GM13976 (cell line): ENCODE results near the gene MAP2K3.

Experiments used
- DNase-seq: peaks from one replicate; pipeline ENCODE4 v3.0.0; 2012; ENCODE audit warnings: low spot score
- in situ Hi-C: fragments of 300-500 bp; cut with MboI; formaldehyde crosslinking; loops from one replicate; pipeline ENCODE4 v1.12.0; 2022; ENCODE audit warnings: low sequenced_read_pairs, mixed read lengths, inconsistent platforms; ENCODE audit not compliant: unreplicated experiment
- TF ChIP-seq, protein P1 (sequence below): IDR thresholded peaks from 2 replicates; pipeline ENCODE4 v1.5.1; 2012; ENCODE audit warnings: borderline replicate concordance, mild to moderate bottlenecking; ENCODE audit not compliant: insufficient read depth; ENCODE audit errors: extremely low read depth, missing control alignments, control extremely low read depth

The MAP2K3 gene

DNA sequence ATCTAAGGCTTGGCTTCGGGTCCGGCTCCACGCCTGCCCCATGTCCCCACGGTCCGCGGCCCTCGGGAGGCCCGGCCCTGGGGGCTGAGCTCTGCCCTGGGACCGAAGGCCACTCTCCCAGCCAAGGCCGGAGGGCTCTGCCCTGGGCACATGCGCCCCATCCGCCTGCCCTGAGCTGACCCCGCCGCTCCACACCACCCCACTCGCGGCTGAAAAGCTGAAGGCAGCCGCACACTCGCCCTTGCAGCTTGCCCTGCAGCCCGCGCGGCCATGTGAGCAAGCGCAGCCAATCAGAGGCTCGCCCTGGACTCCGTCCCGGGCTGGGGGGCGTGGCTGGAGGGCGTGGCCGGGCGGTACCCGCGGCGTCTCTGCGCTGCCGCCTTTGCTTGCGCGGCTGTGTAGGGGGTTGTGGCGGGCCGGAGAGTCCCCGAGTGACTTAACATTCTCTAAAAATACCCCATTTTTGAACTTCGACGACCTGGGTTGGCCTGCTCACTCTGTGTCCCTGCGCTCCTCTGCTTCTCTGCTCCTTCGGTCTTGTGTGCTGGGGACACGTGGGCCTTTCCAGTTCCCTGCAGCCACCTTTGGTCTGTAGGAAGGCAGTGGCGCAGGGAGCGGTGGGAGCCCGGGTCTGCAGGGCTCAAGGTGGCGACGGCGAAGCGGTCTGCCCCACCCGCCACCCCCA, 8.8 kb upstream of the MAP2K3 start:
- TF ChIP-seq, protein P1, sequence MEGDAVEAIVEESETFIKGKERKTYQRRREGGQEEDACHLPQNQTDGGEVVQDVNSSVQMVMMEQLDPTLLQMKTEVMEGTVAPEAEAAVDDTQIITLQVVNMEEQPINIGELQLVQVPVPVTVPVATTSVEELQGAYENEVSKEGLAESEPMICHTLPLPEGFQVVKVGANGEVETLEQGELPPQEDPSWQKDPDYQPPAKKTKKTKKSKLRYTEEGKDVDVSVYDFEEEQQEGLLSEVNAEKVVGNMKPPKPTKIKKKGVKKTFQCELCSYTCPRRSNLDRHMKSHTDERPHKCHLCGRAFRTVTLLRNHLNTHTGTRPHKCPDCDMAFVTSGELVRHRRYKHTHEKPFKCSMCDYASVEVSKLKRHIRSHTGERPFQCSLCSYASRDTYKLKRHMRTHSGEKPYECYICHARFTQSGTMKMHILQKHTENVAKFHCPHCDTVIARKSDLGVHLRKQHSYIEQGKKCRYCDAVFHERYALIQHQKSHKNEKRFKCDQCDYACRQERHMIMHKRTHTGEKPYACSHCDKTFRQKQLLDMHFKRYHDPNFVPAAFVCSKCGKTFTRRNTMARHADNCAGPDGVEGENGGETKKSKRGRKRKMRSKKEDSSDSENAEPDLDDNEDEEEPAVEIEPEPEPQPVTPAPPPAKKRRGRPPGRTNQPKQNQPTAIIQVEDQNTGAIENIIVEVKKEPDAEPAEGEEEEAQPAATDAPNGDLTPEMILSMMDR: no peak
- DNase-seq: peak; percentile 98
- in situ Hi-C loops: loop anchor here (25.0 kb wide), 2 partner anchors 162 to 237 kb away; no protein-coding TSS in a partner anchor

DNA sequence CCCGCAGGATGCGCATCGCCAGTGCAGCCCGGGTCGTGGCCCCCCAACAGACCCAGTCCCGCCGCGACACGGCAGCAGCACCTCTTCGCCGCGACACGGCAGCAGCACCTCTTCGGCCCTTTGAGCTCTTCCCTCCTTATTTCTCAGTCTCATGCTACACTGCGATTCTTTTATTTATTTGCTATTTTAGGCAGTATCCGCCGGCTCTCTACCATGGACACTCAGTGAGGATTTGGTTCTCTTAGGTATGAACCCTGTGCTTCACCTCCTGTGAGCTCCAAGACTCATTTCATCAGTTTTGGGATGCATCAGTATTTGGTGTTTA, 8.3 kb upstream of the MAP2K3 start:
- TF ChIP-seq, protein P1: no peak
- in situ Hi-C loops: loop anchor here (25.0 kb wide), 2 partner anchors 161 to 236 kb away; no protein-coding TSS in a partner anchor

DNA sequence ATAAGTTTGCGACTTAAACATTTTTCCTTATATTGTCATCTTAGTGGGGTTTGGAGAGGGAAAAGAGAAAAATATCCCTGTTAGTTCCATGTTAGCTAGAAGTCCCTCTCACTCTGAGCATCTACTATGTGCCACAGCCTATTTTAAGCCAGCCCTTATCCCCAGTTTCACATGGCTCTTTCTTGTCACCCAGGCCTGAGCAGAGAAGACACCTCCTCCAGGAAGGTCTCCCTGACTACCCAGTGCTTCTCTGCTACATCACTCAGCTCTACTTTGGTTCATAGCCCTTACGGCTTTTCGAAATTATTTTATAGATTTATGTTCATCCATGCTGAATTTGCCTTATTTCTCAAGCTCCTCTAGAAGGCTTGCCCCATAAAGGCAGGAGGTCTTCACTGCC, 7.2 kb upstream of the MAP2K3 start:
- no peak for DNase-seq
- in situ Hi-C loops: loop anchor here (25.0 kb wide), 2 partner anchors 160 to 235 kb away; no protein-coding TSS in a partner anchor
- TF ChIP-seq, protein P1: no peak

More for the DNA sequence above, 8.3 kb upstream of the MAP2K3 start:
- no peak for DNase-seq

DNA sequence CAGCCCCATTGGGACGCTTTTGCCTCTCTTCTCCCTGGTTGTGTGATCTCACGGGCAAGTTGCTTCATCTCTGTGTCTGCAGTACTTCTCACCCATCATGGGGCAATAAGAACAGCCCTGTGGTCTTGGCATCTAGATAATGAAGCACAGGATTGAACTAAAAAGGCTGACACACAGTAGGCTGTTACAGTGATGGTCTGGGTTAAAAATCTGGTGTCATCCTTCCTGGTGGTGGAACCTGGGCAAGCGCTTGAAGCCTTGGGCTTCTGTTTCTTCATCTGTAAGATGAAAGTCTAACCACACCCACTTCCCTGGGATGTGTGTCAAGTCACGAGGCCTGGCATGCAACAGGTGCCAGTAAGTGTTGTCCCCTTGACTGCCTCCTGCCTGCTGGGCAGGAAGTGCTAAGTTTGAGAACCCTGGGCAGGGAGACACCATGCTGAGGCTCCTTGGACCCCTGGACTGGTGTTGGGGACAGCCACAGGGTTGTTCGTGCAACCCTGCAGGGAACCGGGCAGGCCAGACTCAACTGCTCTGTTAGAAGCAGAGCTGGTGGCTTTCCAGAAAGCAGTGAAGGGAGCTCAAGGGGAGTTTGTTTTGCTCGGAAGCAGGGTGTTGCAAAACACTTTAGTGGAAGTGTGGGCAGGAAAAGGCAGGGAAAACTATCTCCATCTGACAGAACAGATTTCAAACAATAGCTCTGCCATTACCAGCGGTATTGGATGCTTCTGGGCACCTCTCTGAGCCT, 5.9 kb upstream of the MAP2K3 start:
- TF ChIP-seq, protein P1: no peak
- DNase-seq: no peak
- in situ Hi-C loops: loop anchor here (25.0 kb wide), 2 partner anchors 159 to 234 kb away; no protein-coding TSS in a partner anchor

DNA sequence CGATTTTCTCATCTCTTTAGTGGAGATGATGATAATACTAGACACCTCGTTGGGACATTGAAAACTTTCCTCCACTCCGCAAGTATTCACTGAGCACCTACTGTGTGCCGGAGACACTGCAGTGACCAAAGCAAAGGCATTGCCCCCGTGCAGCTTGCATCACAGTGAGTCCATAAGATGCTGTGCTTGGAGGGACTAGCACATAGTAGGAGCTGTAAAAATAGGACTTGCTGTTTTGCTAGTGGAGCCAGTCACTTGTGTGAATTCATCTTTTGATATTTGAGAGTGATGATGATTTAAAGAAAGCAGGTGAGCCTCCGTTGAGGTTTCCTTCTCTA, 5.3 kb upstream of the MAP2K3 start:
- TF ChIP-seq, protein P1: no peak
- DNase-seq: no peak
- in situ Hi-C loops: loop anchor here (25.0 kb wide), 2 partner anchors 158 to 233 kb away; no protein-coding TSS in a partner anchor

DNA sequence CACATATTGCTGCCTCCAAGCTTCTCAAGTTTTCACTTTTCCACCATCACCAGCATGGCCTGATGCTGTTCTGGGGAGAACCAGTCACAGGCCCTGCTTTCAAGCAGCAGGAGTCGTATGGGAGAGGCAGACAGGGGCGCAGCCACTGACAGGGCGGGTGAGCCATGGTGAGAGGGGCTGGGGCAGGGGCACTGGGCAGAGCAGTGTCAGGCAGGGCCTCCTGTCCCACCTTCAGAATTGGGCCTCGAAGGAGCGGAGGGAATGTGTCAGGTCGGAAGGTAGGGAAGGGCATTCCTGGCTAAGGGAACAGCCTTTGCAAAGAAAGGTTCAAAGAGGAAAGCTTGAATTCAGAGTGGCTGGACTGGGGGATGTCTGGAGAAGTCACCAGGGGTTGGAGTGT, 4.9 kb upstream of the MAP2K3 start:
- TF ChIP-seq, protein P1: no peak
- in situ Hi-C loops: loop anchor here (25.0 kb wide), 2 partner anchors 158 to 233 kb away; no protein-coding TSS in a partner anchor
- no peak for DNase-seq
